Hypothalamus (tissue), 51 donors: Measurements from ENCODE around the gene SHKBP1.
"Not testable (repeated sequence)": the region's sequence is repeated elsewhere in the genome, so short reads cannot be mapped to it uniquely, and the experiment has no call there.

Experiments
- DNase-seq, 51 donors: peaks; one replicate each; lab custom pipeline; 2025; lab: John Stamatoyannopoulos, UW

The SHKBP1 gene

DNA sequence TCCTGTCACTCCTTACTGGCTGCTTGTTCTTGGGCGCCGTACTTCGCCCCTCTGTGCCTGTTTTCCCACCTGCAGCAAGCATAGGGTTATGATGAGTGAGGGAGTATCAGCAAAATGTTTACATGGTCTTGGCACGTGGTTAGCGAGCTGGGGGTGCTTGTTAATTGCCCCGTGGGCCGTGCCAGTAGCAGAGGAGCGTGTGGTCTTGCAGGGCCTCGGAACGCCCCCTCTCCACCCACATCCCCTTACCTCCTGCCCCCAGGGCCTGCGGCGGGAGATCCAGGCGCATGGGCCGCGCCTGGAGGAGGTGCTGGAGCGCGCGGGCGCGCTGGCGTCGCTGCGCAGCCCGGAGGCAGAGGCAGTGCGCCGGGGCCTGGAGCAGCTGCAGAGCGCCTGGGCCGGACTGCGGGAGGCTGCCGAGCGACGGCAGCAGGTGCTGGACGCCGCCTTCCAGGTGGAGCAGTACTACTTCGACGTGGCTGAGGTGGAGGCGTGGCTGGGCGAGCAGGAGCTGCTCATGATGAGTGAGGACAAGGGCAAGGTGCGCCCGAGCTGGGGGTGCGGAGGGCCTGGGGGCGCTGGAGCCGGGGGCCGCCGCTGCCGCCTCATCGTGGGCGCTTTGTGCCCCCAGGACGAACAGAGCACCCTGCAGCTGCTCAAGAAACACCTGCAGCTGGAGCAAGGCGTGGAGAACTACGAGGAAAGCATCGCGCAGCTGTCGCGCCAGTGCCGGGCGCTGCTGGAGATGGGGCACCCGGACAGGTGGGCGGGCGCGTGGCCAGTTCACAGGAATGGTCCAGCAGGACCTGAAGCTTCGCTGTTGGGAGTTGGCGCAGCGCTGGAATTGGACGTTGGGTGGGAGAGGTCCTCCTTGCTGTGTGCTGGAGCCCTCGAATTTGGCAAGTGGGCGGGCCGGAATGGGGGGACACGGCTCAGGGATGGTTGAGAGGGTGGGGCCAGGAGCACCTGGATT, 22.5 kb upstream of the SHKBP1 start:
- no peak for DNase-seq

DNA sequence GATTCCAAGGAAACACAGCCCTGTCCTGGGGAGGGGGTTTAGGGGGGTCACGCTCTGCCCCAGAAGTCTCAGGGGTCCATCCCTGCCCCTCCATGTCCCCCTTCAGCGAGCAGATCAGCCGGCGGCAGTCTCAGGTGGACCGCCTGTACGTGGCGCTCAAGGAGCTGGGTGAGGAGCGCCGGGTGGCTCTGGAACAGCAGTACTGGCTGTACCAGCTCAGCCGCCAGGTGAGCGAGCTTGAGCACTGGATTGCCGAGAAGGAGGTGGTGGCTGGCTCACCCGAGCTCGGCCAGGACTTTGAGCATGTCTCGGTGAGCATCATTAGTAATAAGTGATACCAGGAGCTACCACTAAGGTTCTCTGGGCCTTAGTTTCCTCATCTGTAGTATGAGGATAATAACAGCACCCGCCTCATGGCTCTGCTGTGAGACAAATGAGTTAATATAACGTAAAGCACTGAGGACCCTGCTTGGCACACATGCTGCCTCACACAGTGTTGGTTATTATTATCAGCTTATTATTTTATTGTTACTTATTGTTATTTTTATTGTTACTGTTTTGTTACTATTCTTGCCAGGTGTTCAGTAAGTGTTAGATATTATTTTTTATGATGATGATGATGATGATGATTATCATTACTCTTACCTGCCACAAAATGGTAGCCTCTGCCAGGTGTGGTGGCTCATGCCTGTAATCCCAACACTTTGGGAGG, 20.5 kb upstream of the SHKBP1 start:
- DNase-seq, result no peak

DNA sequence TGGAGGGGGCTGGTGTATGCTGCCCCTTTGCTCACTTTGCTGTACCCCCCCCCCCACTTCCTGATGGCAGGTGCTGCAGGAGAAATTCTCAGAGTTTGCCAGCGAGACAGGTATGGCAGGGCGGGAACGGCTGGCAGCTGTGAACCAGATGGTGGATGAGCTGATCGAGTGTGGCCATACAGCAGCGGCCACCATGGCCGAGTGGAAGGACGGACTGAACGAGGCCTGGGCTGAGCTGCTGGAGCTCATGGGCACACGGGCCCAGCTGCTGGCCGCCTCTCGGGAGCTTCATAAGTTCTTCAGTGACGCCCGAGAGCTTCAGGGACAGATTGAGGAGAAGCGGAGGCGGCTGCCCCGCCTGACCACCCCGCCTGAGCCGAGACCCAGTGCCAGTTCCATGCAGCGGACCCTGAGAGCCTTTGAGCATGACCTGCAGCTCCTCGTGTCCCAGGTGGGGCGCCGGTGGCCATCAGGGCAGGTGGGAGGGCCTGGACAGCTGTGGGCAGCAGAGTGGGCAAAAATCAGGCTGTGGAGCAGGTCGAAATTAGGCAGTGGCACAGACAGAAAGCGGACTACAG, 19.6 kb upstream of the SHKBP1 start:
- no peak for DNase-seq

DNA sequence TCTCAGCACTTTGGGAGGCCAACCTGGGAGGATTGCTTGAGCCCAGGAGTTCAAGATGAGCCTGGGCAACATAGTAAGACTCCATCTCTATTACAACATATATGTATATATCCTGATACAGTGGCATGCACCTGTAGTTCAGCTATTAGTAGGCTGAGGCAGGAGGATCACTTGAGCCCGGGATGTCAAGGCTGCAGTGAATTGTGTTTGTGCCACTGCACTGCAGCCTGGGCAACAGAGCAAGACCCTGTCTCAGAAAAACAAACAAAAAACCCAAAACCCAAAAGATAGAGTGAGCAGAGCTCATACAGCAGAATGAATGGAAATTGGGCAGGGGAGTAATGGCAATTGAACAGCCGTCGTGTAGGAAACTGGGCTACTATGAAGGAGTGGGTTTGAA, 17.3 kb upstream of the SHKBP1 start:
- DNase-seq, result no peak

DNA sequence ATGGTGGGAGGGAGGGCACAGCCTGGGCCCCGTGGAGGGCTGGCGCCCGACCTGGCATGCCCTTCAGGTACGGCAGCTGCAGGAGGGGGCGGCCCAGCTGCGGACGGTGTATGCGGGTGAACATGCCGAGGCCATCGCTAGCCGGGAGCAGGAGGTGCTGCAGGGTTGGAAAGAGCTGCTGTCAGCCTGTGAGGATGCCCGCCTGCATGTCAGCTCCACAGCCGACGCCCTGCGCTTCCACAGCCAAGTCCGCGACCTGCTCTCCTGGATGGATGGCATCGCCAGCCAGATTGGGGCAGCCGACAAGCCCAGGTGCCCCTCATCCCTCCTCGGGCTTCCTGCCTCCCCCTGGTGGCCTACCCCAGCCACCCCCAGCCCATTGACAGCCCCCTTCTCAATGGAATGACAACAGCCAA, 16.6 kb upstream of the SHKBP1 start:
- no peak for DNase-seq

DNA sequence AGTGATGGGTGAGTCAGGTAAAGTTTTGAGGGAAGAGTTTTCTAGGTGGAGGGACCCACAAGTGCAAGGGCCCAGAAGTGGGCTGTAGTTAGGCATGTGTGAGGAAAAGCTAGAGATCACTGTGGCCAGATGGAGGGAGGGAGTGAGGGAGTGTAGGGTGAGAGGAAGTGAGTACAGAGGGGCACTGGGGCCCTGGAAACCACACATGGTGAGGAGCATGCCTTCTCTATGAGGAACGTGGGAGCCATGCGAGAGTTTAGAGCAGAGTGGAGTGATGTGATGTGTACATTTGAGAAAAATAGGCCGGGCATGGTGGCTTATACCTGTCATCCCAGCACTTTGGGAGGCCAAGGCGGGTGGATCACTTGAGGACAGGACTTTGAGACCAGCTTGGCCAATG, 14.7 kb upstream of the SHKBP1 start:
- DNase-seq, result no peak

DNA sequence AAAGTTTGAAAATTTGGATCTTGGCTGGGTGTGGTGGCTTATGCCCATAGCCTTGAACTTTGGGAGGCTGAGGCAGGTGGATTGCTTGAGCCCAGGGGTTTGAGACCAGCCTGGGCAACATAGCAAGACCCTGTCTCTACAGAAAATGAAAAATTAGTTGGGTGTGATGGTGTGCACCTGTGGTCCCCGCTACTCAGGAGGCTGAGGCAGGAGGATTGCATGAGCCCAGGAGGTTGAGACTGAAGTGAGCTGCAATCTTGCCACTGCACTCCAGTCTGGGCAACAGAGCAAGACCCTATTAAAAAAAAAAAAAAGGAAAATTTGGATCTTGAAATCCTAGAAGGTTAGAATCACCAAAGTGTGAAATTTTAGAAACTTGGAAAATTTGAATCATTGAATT, 12.1 kb upstream of the SHKBP1 start:
- not testable (repeated sequence) for DNase-seq

DNA sequence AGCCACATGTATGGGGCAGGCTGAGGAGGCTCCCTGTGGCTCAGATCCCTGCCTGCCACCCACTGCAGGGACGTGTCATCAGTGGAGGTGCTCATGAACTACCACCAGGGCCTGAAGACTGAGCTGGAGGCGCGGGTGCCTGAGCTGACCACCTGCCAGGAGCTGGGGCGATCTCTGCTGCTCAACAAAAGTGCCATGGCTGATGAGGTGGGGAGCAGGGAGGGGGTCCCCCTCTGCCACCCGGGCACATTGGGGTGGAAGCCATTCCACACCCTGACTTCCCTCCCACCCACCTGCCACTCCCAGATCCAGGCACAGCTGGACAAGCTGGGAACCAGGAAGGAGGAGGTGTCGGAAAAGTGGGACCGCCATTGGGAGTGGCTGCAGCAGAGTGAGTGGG, 11.3 kb upstream of the SHKBP1 start:
- DNase-seq, result no peak

DNA sequence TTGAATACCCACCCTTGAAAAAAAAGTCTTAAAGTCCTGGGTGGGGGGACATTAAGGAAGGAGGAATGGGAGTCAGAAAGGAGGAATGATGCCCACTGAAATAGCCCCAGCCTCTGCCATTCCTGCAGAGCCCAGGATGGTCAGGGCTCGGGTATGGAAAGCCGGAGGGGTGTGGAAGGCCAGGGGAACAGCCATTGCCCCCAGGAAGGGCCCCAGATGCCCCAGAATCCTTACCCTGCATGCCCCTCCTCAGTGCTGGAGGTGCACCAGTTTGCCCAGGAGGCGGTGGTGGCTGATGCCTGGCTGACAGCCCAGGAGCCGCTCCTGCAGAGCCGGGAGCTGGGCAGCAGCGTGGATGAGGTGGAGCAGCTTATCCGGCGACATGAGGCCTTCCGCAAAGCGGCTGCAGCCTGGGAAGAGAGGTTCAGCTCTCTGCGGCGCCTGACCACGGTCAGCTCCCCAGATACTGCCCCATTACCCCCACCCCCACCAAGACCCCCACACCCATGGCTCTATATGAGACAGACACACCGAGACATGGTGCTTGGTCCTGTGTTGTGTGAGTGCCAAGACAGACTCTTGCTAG, 10.7 kb upstream of the SHKBP1 start:
- DNase-seq, result no peak

DNA sequence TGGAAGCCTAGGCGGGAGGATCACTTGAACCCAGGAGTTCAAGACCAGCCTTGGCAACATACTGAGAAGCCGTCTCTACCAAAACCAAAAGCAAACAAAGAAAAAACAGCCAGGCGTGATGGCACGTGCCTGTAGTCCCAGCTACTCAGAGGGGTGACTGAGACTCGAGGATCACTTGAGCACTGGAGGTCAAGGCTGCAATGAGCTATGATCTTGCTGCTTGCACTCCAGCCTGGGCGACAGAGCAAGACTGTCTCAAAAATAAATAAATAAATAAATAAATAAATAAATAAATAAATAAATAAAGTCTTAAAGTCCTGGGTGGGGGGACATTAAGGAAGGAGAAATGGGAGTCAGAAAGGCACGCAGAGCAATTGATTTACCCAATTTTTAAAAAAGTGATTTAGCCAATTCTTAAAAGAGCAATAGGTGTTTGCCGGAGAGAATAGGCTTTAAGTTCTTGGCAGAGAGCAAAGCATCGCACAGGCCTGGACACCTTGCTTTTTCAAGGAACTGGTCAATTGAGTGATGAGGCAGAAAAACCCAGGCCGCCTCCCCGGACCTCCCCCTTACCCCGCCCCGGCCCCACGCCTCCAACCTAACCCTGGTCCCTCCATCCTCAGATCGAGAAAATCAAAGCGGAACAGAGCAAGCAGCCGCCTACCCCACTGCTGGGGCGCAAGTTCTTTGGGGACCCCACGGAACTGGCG, 9.5 kb upstream of the SHKBP1 start:
- DNase-seq, result no peak

DNA sequence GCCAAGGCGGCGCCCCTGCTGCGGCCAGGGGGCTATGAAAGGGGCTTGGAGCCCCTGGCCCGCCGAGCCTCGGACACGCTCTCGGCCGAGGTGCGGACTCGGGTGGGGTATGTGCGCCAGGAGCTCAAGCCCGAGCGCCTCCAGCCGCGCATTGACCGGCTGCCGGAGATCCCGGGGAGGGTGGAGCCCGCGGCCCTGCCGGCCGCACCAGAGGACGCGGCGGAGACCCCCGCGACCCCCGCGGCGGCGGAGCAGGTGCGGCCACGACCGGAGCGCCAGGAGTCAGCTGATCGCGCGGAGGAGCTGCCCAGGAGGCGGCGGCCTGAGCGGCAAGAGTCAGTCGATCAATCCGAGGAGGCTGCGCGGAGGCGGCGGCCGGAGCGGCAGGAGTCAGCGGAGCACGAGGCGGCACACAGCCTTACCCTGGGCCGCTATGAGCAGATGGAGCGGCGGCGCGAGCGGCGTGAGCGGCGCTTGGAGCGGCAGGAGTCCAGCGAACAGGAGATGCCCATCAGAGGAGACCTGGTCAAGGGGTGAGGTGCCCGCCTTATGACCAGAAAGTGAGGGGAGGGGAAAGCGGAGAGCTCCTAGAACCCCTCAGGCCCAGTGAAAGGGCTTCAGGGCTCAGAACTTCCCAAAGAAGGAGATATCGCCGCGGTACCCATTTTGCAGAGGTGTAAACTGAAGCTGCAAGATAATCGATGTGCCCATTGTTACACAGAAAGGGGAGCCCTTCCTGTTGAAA, 8.8 kb upstream of the SHKBP1 start:
- DNase-seq, result no peak

DNA sequence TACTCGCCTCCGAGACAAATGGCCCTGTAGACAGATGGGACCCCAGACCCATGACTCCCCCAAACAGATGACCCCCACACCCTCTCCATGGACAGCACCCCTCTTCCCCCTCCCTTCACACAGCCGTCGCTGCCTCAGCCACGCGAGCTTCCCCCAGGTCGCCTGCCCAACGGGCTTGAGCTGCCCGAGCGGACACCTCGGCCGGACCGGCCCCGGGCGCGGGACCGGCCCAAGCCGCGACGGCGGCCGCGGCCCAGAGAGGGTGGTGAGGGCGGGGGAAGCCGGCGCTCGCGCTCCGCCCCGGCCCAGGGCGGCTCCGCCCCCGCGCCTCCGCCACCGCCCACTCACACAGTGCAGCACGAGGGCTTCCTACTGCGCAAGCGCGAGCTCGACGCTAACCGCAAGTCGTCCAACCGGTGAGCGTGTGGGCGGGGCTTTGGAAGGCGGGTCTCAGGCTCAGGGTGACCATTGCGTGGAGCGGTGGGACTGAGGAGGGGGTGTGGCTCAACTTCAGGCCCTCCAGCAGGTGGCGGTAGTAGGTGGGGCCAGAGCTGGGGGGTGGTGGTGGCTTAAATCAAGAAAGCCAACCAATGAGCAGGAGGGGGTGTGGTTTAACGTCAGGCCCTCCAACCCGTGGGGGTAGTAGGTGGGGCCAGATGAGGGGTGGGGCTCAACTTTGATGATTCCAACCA, 6.2 kb upstream of the SHKBP1 start:
- DNase-seq, result peak; percentile 50 to 98 (median 94)

DNA sequence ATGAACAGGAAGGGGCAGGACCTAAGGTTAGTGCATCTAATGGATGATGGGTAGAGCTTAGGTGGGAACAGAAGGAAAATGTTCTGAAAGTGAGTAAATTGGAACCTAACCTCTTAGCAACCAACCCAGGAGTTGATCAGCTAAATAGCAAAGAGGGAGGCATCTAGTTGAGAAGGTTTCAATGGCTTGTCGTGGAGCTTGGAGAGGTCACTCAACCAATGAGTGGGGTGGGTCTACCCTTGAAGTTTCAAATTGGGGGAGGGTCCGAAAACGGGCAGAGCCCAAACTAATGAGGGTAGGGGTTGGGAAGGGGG, 5.7 kb upstream of the SHKBP1 start:
- no peak for DNase-seq

DNA sequence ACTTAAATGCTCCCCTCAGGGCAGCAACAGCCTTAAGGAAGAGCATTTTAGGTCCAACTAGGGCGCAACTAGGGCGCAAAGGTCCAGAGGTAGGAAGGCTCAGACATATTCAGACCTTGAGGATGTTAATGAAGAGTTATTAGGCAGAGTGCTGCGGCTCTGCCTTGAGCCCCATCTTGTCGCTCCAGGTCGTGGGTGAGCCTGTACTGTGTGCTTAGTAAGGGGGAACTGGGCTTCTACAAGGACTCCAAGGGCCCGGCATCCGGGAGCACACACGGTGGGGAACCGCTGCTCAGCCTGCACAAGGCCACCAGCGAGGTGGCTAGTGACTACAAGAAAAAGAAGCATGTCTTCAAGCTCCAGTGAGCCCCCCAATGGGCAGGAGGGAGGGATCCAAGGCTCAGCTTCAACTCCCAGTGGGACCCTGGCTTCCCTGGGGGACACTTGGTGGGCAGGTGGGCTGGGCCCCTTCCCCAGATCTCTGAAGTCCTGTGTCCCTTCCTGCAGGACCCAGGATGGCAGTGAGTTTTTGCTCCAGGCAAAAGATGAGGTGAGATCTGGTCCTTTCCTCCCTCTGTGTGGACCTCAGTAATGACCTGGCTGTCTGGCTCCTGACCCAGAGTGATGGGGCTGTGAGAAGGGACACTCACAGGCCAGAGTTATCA, 4.7 kb upstream of the SHKBP1 start:
- DNase-seq, result no peak

DNA sequence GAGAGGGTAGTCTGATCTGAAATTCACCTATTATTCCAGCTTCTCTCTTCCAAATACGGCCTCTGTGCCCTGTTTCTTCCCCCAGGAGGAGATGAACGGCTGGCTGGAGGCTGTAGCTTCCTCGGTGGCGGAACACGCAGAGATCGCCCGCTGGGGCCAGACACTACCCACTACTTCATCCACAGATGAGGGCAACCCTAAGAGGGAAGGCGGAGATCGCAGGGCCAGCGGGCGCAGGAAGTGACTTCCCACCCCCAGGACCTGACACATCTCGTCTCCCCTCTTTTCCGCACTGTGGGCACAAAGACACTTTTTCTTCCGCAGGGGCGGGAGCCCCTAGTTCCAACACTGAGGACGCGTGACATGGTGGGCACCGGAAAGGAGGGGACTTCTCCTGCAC, 1.3 kb upstream of the SHKBP1 start:
- no peak for DNase-seq

DNA sequence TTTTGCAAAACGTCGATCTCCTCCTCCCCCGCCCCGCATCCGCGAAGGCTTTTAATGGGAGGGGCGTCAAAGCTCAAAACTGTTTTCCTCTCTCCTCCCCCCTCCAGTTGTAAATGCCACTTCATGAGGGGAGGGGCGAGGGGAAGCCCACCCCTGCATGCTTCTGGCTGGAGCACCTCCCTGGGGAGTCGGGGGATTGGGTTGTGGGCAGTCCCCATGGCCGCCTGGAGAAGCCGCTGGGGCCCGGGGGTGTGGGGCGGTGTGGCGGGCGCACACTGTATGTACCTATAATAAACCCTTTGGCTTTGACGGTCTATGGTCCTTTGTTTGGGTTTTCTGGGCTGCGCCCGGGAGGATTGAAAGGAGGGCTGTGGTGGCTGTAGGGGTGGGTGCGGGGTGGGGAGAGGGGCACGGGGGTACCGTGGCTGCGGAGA, 505 bp upstream of the SHKBP1 start:
- no peak for DNase-seq

DNA sequence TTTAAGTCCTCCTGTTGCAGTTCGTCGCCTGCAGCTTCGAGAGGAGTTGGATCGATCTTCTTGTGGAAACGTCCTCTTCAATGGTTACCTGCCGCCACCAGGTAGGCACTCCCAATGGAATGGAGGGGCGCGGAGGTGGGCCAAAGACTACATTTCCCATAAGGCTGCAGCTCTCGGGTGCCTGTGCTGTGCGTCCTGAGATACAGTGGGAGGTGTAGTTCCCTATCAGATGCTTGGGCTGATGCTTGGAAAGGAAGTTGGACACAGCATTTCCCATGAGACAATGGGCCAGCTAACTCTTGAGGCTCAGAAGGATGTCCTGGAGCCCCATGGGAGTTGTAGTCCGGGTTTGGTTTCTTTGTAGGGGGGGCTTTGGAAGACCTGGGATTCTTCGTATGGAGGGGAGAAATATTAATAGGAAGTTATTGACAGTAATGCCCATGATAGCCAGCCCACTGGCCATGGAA, 1.8 kb downstream of the SHKBP1 start:
- DNase-seq, result peak in 9 of 51 donors; percentile 9 to 33 (median 26)

DNA sequence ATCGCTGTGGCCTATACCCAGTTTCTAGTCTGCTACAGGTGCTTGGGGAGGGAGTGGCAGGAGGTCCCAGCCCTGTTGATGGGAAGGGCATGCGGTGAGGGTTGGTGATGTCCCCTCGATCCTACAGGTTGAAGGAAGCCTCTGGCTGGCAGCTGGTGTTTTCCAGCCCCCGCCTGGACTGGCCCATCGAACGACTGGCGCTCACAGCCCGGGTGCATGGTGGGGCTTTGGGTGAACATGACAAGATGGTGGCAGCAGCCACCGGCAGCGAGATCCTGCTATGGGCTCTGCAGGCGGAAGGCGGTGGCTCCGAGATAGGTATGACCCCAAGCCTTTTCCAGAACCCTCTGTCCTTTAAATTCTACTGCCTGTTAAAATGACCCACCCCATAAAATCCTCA, 3.9 kb downstream of the SHKBP1 start:
- DNase-seq, result no peak

DNA sequence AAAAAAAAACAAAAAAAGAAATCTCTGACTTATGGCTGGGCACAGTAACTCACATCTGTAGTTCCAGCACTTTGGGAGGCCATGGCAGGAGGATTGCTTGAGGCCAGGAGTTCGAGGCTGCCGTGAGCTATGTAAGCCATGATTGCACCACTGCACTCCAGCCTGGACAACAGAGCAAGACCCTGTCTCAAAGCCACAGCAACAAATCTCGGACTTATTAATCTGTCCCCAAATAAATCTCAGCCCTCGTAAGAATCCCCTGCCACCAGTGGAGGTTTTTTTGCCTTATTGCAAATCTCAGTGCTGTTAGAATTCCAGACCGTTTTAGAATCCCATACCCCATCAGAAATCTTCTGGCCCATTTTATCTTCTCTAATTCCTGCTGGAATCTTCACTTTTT, 4.9 kb downstream of the SHKBP1 start:
- no peak for DNase-seq
